WTC11 (cell line): ENCODE measurements around the gene TMEM179B. TPM values are rescaled to one million over a fixed set of nuclear protein-coding genes. Genes with fewer than 3 reads are reported as not detected.

ENCODE experiments used
- ARID4B ChIP-seq: sonication (generic); formaldehyde crosslinking; IDR thresholded peaks from 2 replicates; pipeline ENCODE4 v1.8.0; 2023; ENCODE audit warnings: missing genetic modification reagents, mild to moderate bottlenecking, borderline replicate concordance
- CTCF ChIP-seq: fragments of 200-600 bp; IDR thresholded peaks from 2 replicates; pipeline ENCODE4 v1.8.0; 2022; ENCODE audit warnings: antibody characterized with exemption
- ELF4 ChIP-seq: sonication (generic); formaldehyde crosslinking; IDR thresholded peaks from 2 replicates; pipeline ENCODE4 v1.8.1; 2022; ENCODE audit warnings: low read depth, mild to moderate bottlenecking, moderate library complexity, missing genetic modification reagents
- FOXK1 ChIP-seq: sonication (generic); formaldehyde crosslinking; IDR thresholded peaks from 2 replicates; pipeline ENCODE4 v1.8.0; 2022; ENCODE audit warnings: mild to moderate bottlenecking, moderate library complexity, missing genetic modification reagents
- FOXP1 ChIP-seq: sonication (generic); formaldehyde crosslinking; IDR thresholded peaks from 2 replicates; pipeline ENCODE4 v1.8.0; 2022; ENCODE audit warnings: missing genetic modification reagents, mild to moderate bottlenecking, moderate library complexity, borderline replicate concordance
- GABPB1 ChIP-seq: sonication (generic); formaldehyde crosslinking; IDR thresholded peaks from 2 replicates; pipeline ENCODE4 v1.8.1; 2023; ENCODE audit warnings: mild to moderate bottlenecking, missing genetic modification reagents
- HMGA2 ChIP-seq: fragments of 250-450 bp; sonication (Bioruptor Pico); IDR thresholded peaks from 2 replicates; pipeline ENCODE4 v1.4.0; 2021; ENCODE audit warnings: mild to moderate bottlenecking, moderate library complexity
- JAZF1 ChIP-seq: fragments of 250-450 bp; sonication (Bioruptor Pico); IDR thresholded peaks from 2 replicates; pipeline ENCODE4 v1.9.0; 2021; ENCODE audit warnings: moderate library complexity, mild to moderate bottlenecking, inconsistent platforms
- JUN ChIP-seq: sonication (generic); formaldehyde crosslinking; IDR thresholded peaks from 2 replicates; pipeline ENCODE4 v1.8.0; 2023; ENCODE audit warnings: mild to moderate bottlenecking, missing genetic modification reagents
- MAX ChIP-seq: sonication (generic); formaldehyde crosslinking; IDR thresholded peaks from 2 replicates; pipeline ENCODE4 v1.8.0; 2022; ENCODE audit warnings: mild to moderate bottlenecking, missing genetic modification reagents
- MYBL2 ChIP-seq: sonication (generic); formaldehyde crosslinking; IDR thresholded peaks from 2 replicates; pipeline ENCODE4 v1.8.1; 2023; ENCODE audit warnings: mild to moderate bottlenecking, moderate library complexity, missing genetic modification reagents
- NFATC4 ChIP-seq: fragments of 250-450 bp; sonication (Bioruptor Pico); IDR thresholded peaks from 2 replicates; pipeline ENCODE4 v1.9.0; 2021; ENCODE audit warnings: mild to moderate bottlenecking
- PRDM15 ChIP-seq: sonication (generic); formaldehyde crosslinking; IDR thresholded peaks from 2 replicates; pipeline ENCODE4 v1.8.0; 2022; ENCODE audit warnings: missing genetic modification reagents
- SMAD3 ChIP-seq: sonication (generic); formaldehyde crosslinking; IDR thresholded peaks from 2 replicates; pipeline ENCODE4 v1.8.0; 2022; ENCODE audit warnings: missing genetic modification reagents, mild to moderate bottlenecking, borderline replicate concordance
- SOX15 ChIP-seq: fragments of 250-450 bp; sonication (Bioruptor Pico); IDR thresholded peaks from 2 replicates; pipeline ENCODE4 v1.9.0; 2021; ENCODE audit warnings: mild to moderate bottlenecking
- STAT6 ChIP-seq: sonication (generic); formaldehyde crosslinking; conservative IDR thresholded peaks from 2 replicates; pipeline ENCODE4 v1.8.1; 2023; ENCODE audit warnings: mild to moderate bottlenecking, low read depth, missing genetic modification reagents, moderate library complexity
- TEAD1 ChIP-seq: sonication (generic); formaldehyde crosslinking; IDR thresholded peaks from 2 replicates; pipeline ENCODE4 v1.8.0; 2022; ENCODE audit warnings: mild to moderate bottlenecking, missing genetic modification reagents
- TP53 ChIP-seq: sonication (generic); formaldehyde crosslinking; IDR thresholded peaks from 2 replicates; pipeline ENCODE4 v1.8.1; 2023; ENCODE audit warnings: mild to moderate bottlenecking, missing genetic modification reagents
- USF1 ChIP-seq: sonication (generic); formaldehyde crosslinking; IDR thresholded peaks from 2 replicates; pipeline ENCODE4 v1.8.0; 2022; ENCODE audit warnings: mild to moderate bottlenecking, missing genetic modification reagents
- ZBTB21 ChIP-seq: sonication (generic); formaldehyde crosslinking; IDR thresholded peaks from 2 replicates; pipeline ENCODE4 v1.8.1; 2023; ENCODE audit warnings: mild to moderate bottlenecking, missing genetic modification reagents, borderline replicate concordance
- ZNF416 ChIP-seq: fragments of 250-450 bp; sonication (Bioruptor Pico); IDR thresholded peaks from 2 replicates; pipeline ENCODE4 v1.9.0; 2021; ENCODE audit warnings: mild to moderate bottlenecking, inconsistent platforms
- total RNA-seq: library from RNA; stranded (reverse); gene quantifications from 3 replicates; pipeline ENCODE4 v1.2.3, GENCODE V29; 2021
- TF ChIP-seq, protein P1 (sequence below): sonication (generic); formaldehyde crosslinking; IDR thresholded peaks from 2 replicates; pipeline ENCODE4 v1.8.0; 2023; ENCODE audit warnings: mild to moderate bottlenecking, missing genetic modification reagents

Gene TMEM179B
- total RNA-seq, 1 experiment from 2014 or later, result 21.4 TPM

DNA sequence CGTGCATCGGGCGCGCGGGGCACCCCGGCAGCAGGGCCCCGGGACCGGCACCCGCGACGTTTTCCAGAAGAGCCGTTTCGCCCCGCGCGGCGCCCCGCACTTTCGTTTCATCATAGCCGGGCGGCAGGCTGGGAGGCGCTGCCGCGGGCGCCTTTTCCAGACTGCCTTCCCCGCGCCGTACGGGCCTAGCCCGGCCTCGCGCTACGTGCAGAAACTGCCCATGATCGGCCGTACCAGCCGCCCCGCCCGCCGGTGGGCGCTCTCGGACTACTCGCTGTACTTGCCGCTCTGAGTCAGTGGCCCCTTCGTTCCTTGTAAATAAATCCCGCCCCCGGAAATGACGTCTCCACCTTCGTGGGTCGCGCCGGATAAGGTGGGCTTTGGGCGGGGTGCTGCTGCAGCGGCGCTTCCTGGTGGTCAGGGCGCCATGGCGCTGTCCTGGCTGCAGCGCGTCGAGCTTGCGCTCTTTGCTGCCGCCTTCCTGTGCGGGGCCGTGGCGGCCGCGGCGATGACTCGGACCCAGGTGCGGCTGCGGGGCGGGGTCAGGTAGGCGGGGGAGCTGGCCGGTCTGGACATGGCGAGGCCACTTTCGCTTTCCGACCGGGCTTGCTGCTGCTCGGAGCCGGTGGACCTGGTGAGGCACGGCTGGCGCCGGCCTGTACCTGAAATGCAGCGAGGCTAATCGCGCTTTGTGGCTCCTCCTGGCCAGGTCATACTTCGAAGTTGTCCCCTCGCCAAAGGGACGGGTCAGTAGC lies at the start of gene TMEM179B (continued):
- TF ChIP-seq JAZF1 (CRISPR knock-in tag) (no peak), NFATC4 (CRISPR knock-in tag) (0 out of 2 replicates have a peak, but pooled peaks have one; percentile 37), MYBL2 (peak; percentile 83; the same call in 1 of the 2 replicates), ELF4 (CRISPR knock-in tag) (no peak), CTCF (no peak), PRDM15 (CRISPR knock-in tag) (peak; percentile 54), TP53 (CRISPR knock-in tag) (peak; percentile 94; the same call in 1 of the 2 replicates), USF1 (CRISPR knock-in tag) (peak; percentile 61; the same call in 1 of the 2 replicates), SMAD3 (CRISPR knock-in tag) (peak; percentile 92), GABPB1 (CRISPR knock-in tag) (peak; percentile 70; the same call in 1 of the 2 replicates), STAT6 (CRISPR knock-in tag) (0 out of 2 replicates have a peak, but pooled peaks have one; percentile 67), JUN (0 out of 2 replicates have a peak, but pooled peaks have one; percentile 18), ZBTB21 (CRISPR knock-in tag) (peak; percentile 93; the same call in 1 of the 2 replicates), FOXK1 (peak; percentile 97), FOXP1 (CRISPR knock-in tag) (peak; percentile 94), ARID4B (peak; percentile 94), TEAD1 (peak; percentile 93), MAX (peak; percentile 89), ZNF416 (peak; percentile 59; the same call in 1 of the 2 replicates), SOX15 (CRISPR knock-in tag) (no peak), HMGA2 (CRISPR knock-in tag) (no peak)
- TF ChIP-seq, protein P1, sequence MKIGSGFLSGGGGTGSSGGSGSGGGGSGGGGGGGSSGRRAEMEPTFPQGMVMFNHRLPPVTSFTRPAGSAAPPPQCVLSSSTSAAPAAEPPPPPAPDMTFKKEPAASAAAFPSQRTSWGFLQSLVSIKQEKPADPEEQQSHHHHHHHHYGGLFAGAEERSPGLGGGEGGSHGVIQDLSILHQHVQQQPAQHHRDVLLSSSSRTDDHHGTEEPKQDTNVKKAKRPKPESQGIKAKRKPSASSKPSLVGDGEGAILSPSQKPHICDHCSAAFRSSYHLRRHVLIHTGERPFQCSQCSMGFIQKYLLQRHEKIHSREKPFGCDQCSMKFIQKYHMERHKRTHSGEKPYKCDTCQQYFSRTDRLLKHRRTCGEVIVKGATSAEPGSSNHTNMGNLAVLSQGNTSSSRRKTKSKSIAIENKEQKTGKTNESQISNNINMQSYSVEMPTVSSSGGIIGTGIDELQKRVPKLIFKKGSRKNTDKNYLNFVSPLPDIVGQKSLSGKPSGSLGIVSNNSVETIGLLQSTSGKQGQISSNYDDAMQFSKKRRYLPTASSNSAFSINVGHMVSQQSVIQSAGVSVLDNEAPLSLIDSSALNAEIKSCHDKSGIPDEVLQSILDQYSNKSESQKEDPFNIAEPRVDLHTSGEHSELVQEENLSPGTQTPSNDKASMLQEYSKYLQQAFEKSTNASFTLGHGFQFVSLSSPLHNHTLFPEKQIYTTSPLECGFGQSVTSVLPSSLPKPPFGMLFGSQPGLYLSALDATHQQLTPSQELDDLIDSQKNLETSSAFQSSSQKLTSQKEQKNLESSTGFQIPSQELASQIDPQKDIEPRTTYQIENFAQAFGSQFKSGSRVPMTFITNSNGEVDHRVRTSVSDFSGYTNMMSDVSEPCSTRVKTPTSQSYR (CRISPR knock-in tag), result peak; percentile 87
